Spinal cord (tissue), 10 donors: ENCODE results near the gene WWOX. TPM values are rescaled to one million over a fixed set of nuclear protein-coding genes. Genes with fewer than 3 reads are reported as not detected.

ENCODE experiments used
- DNase-seq, 6 donors: peaks; one replicate each; pipeline versions ENCODE4 v3.0.0 to v3.0.0-alpha.2; 2013 to 2015; ENCODE audit warnings: low spot score in 6 of 6, low read depth in 4 of 6
- H3K27ac ChIP-seq: one replicate; pipeline ENCODE4 v1.5.1; 2013; ENCODE audit warnings: low read depth, low read length, control low read depth
- H3K27me3 ChIP-seq: one replicate; pipeline ENCODE4 v1.6.1; 2013; ENCODE audit warnings: low read length; ENCODE audit not compliant: control insufficient read depth, insufficient read depth
- H3K36me3 ChIP-seq: one replicate; pipeline ENCODE4 v1.6.1; 2013; ENCODE audit warnings: low read length; ENCODE audit not compliant: control insufficient read depth, insufficient read depth
- H3K4me1 ChIP-seq: one replicate; pipeline ENCODE4 v1.6.1; 2013; ENCODE audit warnings: low read length; ENCODE audit not compliant: control insufficient read depth, insufficient read depth
- H3K4me3 ChIP-seq: one replicate; pipeline ENCODE4 v1.5.1; 2013; ENCODE audit warnings: low read depth, low read length, control low read depth
- H3K9me3 ChIP-seq: one replicate; pipeline ENCODE4 v1.6.1; 2013; ENCODE audit warnings: low read length; ENCODE audit not compliant: control insufficient read depth, insufficient read depth
- WGBS: methylation state at CpG from one replicate; pipeline ENCODE4 v1.1.5; 2013; ENCODE audit warnings: missing lambda C conversion rate; ENCODE audit not compliant: insufficient coverage; 5-methylcytosine and 5-hydroxymethylcytosine counted together
- polyA plus RNA-seq, 2 donors: library from polyadenylated mRNA; unstranded; fragments of 120-200 nt; gene quantifications; one replicate each; pipeline ENCODE4 v1.2.1, GENCODE V29; 2013; ENCODE audit not compliant: insufficient read length in 2 of 2
- total RNA-seq, 2 donors: library from RNA; depleted of rRNA in 1 of 2; stranded (reverse); fragments of 120-200 nt in 1 of 2; fragments of >200 nt in 1 of 2; gene quantifications; one replicate each; pipeline versions ENCODE4 v1.2.3 to v1.2.4, GENCODE V29; 2013 to 2014
- donor health status: healthy.

The WWOX gene
- total and polyA plus RNA-seq, 4 donors = 27.5 to 51.5 (median 32.5) TPM

- WGBS = 13% methylated on average over 1 of the region's 7 CpGs
- DNase-seq = peak in 3 of 6 donors; percentile 5 to 70 (median 24)
Observed at GRCh38 chr16:78155791-78156345, 56.4 kb downstream of the WWOX start.

DNA sequence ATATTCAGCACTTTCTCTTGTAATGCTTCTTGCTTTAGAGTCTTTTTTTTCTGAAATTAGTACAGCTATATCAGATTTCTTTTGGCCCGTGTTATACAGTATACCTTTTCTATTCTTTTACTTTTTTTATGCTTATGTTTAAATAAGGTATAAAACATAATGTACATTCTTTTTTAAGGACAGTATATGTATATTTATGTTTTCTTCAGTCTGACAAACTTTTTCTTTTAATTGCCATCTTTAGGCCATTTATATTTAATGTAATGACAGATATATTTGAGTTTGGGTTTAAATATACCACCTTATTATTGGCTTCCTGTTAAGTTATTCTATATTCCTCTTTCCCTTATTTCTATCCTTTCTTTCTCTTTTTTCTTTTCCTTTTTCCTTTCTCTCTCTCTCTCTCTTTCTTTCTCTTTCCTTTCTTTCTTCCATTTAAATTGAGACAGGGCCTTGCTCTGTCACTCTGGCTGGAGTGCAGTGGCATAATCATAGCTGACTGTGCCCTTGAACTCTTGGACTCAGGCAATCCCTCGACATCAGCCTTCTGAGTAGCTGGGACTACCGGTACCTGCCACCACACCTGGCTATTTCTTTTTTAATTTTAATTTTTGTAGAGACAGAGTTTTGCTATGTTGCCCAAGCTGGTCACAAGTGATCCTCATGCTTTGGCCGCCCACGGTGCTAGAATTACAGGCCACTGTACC, 61.7 kb downstream of the WWOX start:
- WGBS = no CpG with 5 or more reads among the region's 5 CpGs
- Histone ChIP-seq H3K27ac (no peak overlapping the region), H3K36me3 (no peaks in the 10 kb centered on the region), H3K4me1 (peaks cover 8% of the 10 kb centered on the region), H3K4me3 (no peak overlapping the region), H3K27me3 (no peaks in the 10 kb centered on the region), H3K9me3 (peaks cover 3% of the 10 kb centered on the region)
- DNase-seq = no peak

More at GRCh38 chr16:78155791-78156345, 56.4 kb downstream of the WWOX start:
- H3K4me3 ChIP-seq = no peak overlapping the region
- no peaks in the 10 kb centered on the region for H3K36me3 ChIP-seq
- peaks cover 3% of the 10 kb centered on the region for H3K9me3 ChIP-seq
- H3K27ac ChIP-seq = no peak overlapping the region
- H3K27me3 ChIP-seq = no peaks in the 10 kb centered on the region
- peaks cover 8% of the 10 kb centered on the region for H3K4me1 ChIP-seq

DNA sequence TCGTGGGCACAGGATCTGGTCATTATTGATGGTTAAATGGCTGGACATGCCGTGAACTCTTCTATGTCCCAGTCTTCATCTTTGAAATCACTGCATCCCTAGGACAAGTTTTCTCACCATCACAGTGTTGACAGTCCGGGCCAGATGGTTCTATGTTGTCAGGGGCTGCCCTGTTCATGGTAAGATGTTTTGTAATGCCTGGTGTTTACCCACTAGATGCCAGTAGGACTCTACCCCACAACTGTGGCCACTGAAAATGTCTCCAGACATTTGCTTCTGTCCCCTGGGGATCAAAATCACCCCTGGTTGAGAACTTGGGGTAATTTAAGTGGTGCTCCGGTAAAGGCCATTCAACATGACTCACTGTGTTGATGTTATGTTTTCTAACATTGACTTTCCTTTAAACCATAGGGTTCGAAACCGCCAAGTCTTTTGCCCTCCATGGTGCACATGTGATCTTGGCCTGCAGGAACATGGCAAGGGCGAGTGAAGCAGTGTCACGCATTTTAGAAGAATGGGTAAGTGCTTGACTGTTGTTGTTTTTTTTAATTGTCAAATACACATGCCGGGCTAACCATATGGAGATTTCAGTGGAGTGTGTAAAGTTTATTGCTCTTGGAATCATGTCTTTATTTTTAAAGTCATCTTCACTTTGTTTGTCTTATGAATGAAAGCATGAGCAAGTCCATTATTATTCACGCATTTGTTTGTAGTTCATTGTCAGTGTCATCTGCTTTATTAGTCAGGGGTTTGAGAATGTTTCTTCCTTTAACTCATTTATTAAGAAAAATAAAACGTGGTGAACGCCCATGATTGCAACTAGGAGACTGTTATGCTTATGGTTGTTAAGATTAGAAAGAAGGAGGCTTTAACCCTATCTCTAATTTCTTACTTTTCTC, 64.6 kb downstream of the WWOX start:
- no peaks in the 10 kb centered on the region for H3K4me1 ChIP-seq
- H3K4me3 ChIP-seq = no peak overlapping the region
- no peak for DNase-seq
- no peaks in the 10 kb centered on the region for H3K27me3 ChIP-seq
- no peak overlapping the region for H3K27ac ChIP-seq
- 64% methylated on average over 5 of the region's 12 CpGs for WGBS
- peaks cover 2% of the 10 kb centered on the region for H3K9me3 ChIP-seq
- H3K36me3 ChIP-seq = no peaks in the 10 kb centered on the region

GRCh38 chr16:78170494-78170933, 71.1 kb downstream of the WWOX start:
- Histone ChIP-seq H3K27me3 (no peaks in the 10 kb centered on the region), H3K4me1 (no peaks in the 10 kb centered on the region), H3K36me3 (no peaks in the 10 kb centered on the region), H3K9me3 (peaks cover 2% of the 10 kb centered on the region), H3K27ac (no peak overlapping the region), H3K4me3 (no peak overlapping the region)
- DNase-seq = peak in 1 of 6 donors; percentile 45
- 87% methylated on average over 2 of the region's 2 CpGs for WGBS

DNA sequence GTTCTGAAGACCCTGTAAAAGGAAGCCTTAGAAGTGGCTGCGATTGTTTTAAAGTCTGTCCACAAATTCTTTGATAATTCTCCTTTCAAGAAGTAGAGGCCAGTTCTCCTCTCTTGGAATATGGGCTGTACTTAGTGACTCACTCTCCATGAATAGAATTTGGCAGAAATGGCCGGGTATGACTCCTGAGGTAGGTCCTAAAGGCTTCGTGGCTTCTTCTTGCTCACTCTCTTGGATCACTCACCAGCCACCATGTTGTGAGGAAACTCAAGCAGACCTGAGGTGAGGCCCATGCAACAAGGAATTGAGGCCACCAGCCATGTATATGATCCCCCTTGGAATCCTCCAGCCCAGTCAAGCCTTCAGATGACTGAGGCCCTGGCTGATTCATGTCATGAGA, 75.8 kb downstream of the WWOX start:
- Histone ChIP-seq H3K27me3 (no peaks in the 10 kb centered on the region), H3K4me3 (no peak overlapping the region), H3K4me1 (peaks cover 4% of the 10 kb centered on the region), H3K9me3 (no peaks in the 10 kb centered on the region), H3K27ac (no peak overlapping the region), H3K36me3 (no peaks in the 10 kb centered on the region)
- 100% methylated on average over 3 of the region's 3 CpGs for WGBS
- no peak for DNase-seq

DNA sequence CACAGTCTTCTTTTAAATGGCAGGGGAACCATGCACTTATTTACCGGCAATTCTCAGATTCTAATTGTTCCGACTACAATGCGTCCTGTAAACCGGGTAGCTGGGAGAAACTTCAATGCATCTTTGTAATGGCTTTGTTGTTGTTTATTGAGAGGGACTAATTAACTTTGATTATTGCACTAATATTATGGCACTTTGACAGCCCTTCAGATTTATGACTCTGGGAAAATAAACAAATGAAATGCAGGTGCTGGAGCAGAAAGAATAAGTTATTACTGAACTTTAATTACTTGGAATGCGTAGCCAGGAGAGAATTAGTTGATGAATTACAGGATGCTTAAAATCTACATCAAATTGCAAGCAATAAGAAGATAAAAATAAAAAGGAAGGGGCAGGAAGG, 77.0 kb downstream of the WWOX start:
- H3K36me3 ChIP-seq = no peaks in the 10 kb centered on the region
- H3K4me1 ChIP-seq = peaks cover 4% of the 10 kb centered on the region
- no peaks in the 10 kb centered on the region for H3K27me3 ChIP-seq
- no peak overlapping the region for H3K4me3 ChIP-seq
- H3K27ac ChIP-seq = no peak overlapping the region
- no peaks in the 10 kb centered on the region for H3K9me3 ChIP-seq
- WGBS = 32% methylated on average over 4 of the region's 5 CpGs
- DNase-seq = peak in 1 of 6 donors; percentile 86

- DNase-seq = no peak
- Histone ChIP-seq H3K4me1 (peaks cover 4% of the 10 kb centered on the region), H3K36me3 (no peaks in the 10 kb centered on the region), H3K4me3 (no peak overlapping the region), H3K27ac (no peak overlapping the region), H3K27me3 (no peaks in the 10 kb centered on the region), H3K9me3 (no peaks in the 10 kb centered on the region)
- WGBS = 98% methylated on average over 4 of the region's 5 CpGs
Observed at GRCh38 chr16:78177218-78177617, 77.8 kb downstream of the WWOX start.

GRCh38 chr16:78177987-78178386, 78.5 kb downstream of the WWOX start:
- peak in 1 of 6 donors; percentile 26 for DNase-seq
- no peaks in the 10 kb centered on the region for H3K36me3 ChIP-seq
- H3K27me3 ChIP-seq = no peaks in the 10 kb centered on the region
- H3K4me1 ChIP-seq = peaks cover 4% of the 10 kb centered on the region
- WGBS = 63% methylated on average over 3 of the region's 3 CpGs
- H3K4me3 ChIP-seq = no peak overlapping the region
- H3K27ac ChIP-seq = peak overlapping the region; percentile 41
- no peaks in the 10 kb centered on the region for H3K9me3 ChIP-seq

DNA sequence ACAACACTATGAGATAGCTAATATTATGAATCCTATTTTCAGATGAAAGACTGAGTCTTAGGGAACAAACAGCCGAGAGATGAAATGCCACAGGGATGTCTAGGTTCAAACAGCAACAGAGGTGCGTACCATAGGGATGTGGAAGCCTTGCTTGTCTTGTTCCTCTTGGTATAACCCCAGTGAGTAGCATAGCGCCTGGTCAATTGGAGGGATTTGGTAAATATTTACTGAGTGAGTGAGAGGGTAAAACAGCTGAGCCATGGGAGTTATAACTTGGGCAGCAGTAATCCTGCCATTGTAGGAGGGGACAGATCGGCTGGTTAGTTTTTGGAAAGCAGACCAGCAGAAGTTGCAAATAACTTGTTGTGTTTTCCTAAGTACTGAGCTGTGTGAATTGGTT, 80.2 kb downstream of the WWOX start:
- 67% methylated on average over 3 of the region's 4 CpGs for WGBS
- H3K9me3 ChIP-seq = no peaks in the 10 kb centered on the region
- DNase-seq = no peak
- H3K4me3 ChIP-seq = no peak overlapping the region
- no peak overlapping the region for H3K27ac ChIP-seq
- no peaks in the 10 kb centered on the region for H3K36me3 ChIP-seq
- H3K27me3 ChIP-seq = no peaks in the 10 kb centered on the region
- peaks cover 4% of the 10 kb centered on the region for H3K4me1 ChIP-seq
